ENCODE results near the gene MAP3K12. TPM values are rescaled to one million over a fixed set of nuclear protein-coding genes. Genes with fewer than 3 reads are reported as not detected.

The MAP3K12 gene
- total RNA-seq, 1 donor from 2014 or later, result 17.2 TPM

DNA sequence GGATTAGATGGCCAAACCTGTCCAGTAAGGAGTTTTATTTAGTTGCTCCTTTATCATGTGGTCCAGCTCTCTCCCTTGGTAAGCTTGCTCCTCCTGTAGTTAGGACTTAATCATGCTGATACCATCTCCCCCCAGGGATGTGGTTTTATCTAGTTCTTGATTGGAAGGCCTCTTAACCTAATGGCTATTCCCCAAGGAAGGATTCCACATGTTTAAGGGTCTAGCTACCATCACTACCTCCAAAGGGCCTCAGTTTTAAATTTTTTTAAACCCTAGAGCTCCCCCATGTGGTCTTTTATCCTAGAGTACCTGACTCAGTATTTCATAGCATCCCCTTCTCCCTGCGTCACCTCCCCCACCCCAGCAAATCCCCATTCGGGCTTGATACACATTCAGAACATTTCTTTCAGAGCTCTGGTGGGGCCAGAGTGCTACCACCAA is 22.5 kb downstream of the MAP3K12 start:
- Histone ChIP-seq H2AFZ (replicated peaks) (no peak overlapping the region), H3K9me3 (ENCODE audit: low read depth) (no peaks in the 10 kb centered on the region), H3K79me2 (ENCODE audit: low read depth) (peaks cover 86% of the 10 kb centered on the region), H3K27me3 (no peaks in the 10 kb centered on the region), H3K4me3 (no peak overlapping the region), H4K20me1 (ENCODE audit: low read depth) (peaks cover 100% of the 10 kb centered on the region), H3K27ac (no peak overlapping the region), H3K9ac (no peak overlapping the region), H3K4me1 (peaks cover 81% of the 10 kb centered on the region), H3K4me2 (no peak overlapping the region), H3F3A (ENCODE audit: low read depth) (peaks cover 100% of the 10 kb centered on the region), H3K36me3 (peaks cover 51% of the 10 kb centered on the region)
- Mint-ChIP-seq H3K27me3 (ENCODE audit: insufficient read depth, low read depth) (peaks cover 3% of the 10 kb centered on the region), H3K9me3 (no peaks in the 10 kb centered on the region), H3K36me3 (peaks cover 55% of the 10 kb centered on the region), H3K4me3 (no peak overlapping the region), H3K4me1 (peaks cover 57% of the 10 kb centered on the region), H3K27ac (no peak overlapping the region)
- peak; percentile 46 for DNase-seq (ENCODE audit: low spot score)
- TF ChIP-seq, protein P1, sequence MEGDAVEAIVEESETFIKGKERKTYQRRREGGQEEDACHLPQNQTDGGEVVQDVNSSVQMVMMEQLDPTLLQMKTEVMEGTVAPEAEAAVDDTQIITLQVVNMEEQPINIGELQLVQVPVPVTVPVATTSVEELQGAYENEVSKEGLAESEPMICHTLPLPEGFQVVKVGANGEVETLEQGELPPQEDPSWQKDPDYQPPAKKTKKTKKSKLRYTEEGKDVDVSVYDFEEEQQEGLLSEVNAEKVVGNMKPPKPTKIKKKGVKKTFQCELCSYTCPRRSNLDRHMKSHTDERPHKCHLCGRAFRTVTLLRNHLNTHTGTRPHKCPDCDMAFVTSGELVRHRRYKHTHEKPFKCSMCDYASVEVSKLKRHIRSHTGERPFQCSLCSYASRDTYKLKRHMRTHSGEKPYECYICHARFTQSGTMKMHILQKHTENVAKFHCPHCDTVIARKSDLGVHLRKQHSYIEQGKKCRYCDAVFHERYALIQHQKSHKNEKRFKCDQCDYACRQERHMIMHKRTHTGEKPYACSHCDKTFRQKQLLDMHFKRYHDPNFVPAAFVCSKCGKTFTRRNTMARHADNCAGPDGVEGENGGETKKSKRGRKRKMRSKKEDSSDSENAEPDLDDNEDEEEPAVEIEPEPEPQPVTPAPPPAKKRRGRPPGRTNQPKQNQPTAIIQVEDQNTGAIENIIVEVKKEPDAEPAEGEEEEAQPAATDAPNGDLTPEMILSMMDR (IDR thresholded peaks at IDR 0.05), result peak; percentile 54
- TF ChIP-seq EZH2phosphoT487 (IDR thresholded peaks at IDR 0.05), result no peak

DNA sequence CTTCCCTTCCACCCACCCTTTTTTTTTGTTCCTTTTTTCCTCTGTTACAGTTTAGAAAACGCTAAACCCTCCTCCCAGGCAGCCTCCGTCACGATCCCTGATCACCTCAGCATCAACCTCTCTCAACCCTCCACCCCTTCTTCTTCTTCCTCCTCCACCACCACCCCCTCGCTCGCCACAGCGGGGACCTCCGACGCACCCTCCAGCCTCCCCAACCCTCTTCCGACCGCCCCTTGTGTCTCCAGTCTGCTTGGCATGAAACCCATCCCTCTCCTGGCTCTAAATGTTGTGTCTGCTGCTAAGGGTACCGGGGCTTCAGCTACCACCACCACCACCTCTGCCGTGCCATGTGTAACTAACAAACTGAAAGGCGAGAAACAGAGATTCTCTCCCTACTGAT is 24.4 kb downstream of the MAP3K12 start:
- no peak for DNase-seq (ENCODE audit: low spot score)

DNA sequence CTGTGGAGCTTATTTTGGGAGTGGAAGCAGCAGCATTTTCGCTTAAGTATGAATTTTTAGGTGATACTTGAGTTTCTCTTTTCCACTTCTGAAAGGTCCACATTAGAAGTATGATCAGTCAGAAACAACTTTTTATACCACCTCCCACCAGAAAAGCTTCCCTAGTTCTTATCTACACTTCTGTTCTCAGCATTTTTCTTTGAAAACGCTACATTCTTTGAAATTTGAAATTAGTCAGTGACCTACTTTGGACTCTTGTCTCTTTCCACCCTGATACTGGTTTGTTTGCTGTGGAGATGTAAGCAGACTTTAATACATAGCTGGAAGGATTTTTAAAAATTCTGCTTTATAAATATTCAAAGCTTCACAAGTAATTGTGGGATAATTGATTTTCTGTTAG is 25.2 kb downstream of the MAP3K12 start:
- Mint-ChIP-seq H3K4me1 (peaks cover 55% of the 10 kb centered on the region), H3K27ac (no peak overlapping the region), H3K27me3 (ENCODE audit: insufficient read depth, low read depth) (peaks cover 2% of the 10 kb centered on the region), H3K4me3 (no peak overlapping the region), H3K9me3 (no peaks in the 10 kb centered on the region), H3K36me3 (peaks cover 54% of the 10 kb centered on the region)
- Histone ChIP-seq H4K20me1 (ENCODE audit: low read depth) (peaks cover 100% of the 10 kb centered on the region), H3K36me3 (peaks cover 41% of the 10 kb centered on the region), H3K27me3 (no peaks in the 10 kb centered on the region), H3K9ac (peak overlapping the region; percentile 14), H3K4me1 (peaks cover 69% of the 10 kb centered on the region), H3F3A (ENCODE audit: low read depth) (peaks cover 96% of the 10 kb centered on the region), H3K9me3 (ENCODE audit: low read depth) (no peaks in the 10 kb centered on the region), H3K79me2 (ENCODE audit: low read depth) (peaks cover 100% of the 10 kb centered on the region), H2AFZ (replicated peaks) (no peak overlapping the region), H3K4me2 (peak overlapping the region; percentile 52), H3K4me3 (peak overlapping the region; percentile 7), H3K27ac (peak overlapping the region; percentile 80)
- DNase-seq (ENCODE audit: low spot score), result no peak
- TF ChIP-seq, protein P1 (IDR thresholded peaks at IDR 0.05), result no peak
- no peak for TF ChIP-seq EZH2 (IDR thresholded peaks at IDR 0.05)
- TF ChIP-seq EZH2phosphoT487 (IDR thresholded peaks at IDR 0.05), result no peak

More for the DNA sequence above, 24.4 kb downstream of the MAP3K12 start:
- no peaks in the 10 kb centered on the region for H3K27me3 ChIP-seq
- peak overlapping the region; percentile 52 for H3K4me2 ChIP-seq
- H3K36me3 ChIP-seq, result peaks cover 44% of the 10 kb centered on the region
- peaks cover 96% of the 10 kb centered on the region for H3F3A ChIP-seq (ENCODE audit: low read depth)
- no peaks in the 10 kb centered on the region for H3K9me3 ChIP-seq (ENCODE audit: low read depth)
- H3K79me2 ChIP-seq (ENCODE audit: low read depth), result peaks cover 99% of the 10 kb centered on the region
- peaks cover 60% of the 10 kb centered on the region for H3K4me1 Mint-ChIP-seq
- peaks cover 60% of the 10 kb centered on the region for H3K36me3 Mint-ChIP-seq
- no peak for TF ChIP-seq EZH2 (IDR thresholded peaks at IDR 0.05)
- TF ChIP-seq, protein P1 (IDR thresholded peaks at IDR 0.05), result no peak
- TF ChIP-seq EZH2phosphoT487 (IDR thresholded peaks at IDR 0.05), result no peak
- H3K4me3 ChIP-seq, result no peak overlapping the region
- H3K9ac ChIP-seq, result no peak overlapping the region
- peaks cover 2% of the 10 kb centered on the region for H3K27me3 Mint-ChIP-seq (ENCODE audit: insufficient read depth, low read depth)
- no peak overlapping the region for H3K4me3 Mint-ChIP-seq
- H3K9me3 Mint-ChIP-seq, result no peaks in the 10 kb centered on the region
- H3K27ac Mint-ChIP-seq, result peak overlapping the region; percentile 86
- H2AFZ ChIP-seq (replicated peaks), result no peak overlapping the region
- peaks cover 100% of the 10 kb centered on the region for H4K20me1 ChIP-seq (ENCODE audit: low read depth)
- H3K27ac ChIP-seq, result peak overlapping the region; percentile 80
- peaks cover 77% of the 10 kb centered on the region for H3K4me1 ChIP-seq

Measured in neural progenitor cell (in vitro differentiated cells).